HEK293 (cell line): ENCODE results near the gene WDR47.
A peak's percentile ranks its signal among the peaks of the same experiment; 100 is the strongest.

Experiments
- CTCF ChIA-PET: fragments of 350-600 bp; formaldehyde crosslinking; extraction: SDS; loops from one replicate; lab custom pipeline; 2021; ENCODE audit warnings: antibody characterized with exemption; lab: Yijun Ruan, JAX
- POLR2A ChIA-PET: fragments of 300-600 bp; formaldehyde crosslinking; extraction: SDS; loops from one replicate; lab custom pipeline; 2020; ENCODE audit warnings: antibody characterized with exemption, inconsistent platforms; lab: Yijun Ruan, JAX
- H3K27ac ChIP-seq: fragments of 200-500 bp; sonication (Bioruptor generic); 2 replicates; pipeline ENCODE4 v1.5.1; 2014; ENCODE audit warnings: low read depth, low read length, control low read depth, inconsistent platforms; ENCODE audit errors: extremely low read depth
- H3K36me3 ChIP-seq, 2 experiments: fragments of 200-500 bp in 1 of 2; sonication (Bioruptor generic) in 1 of 2; 1 replicate in 1 of 2; 2 replicates in 1 of 2; pipeline ENCODE4 v1.5.1; 2014 to 2017; ENCODE audit warnings: inconsistent platforms in 2 of 2, low read length in 2 of 2; ENCODE audit not compliant: control insufficient read depth in 2 of 2, insufficient read depth in 1 of 2
- H3K4me1 ChIP-seq: fragments of 200-500 bp; sonication (Bioruptor generic); 2 replicates; pipeline ENCODE4 v1.5.1; 2014; ENCODE audit warnings: mild to moderate bottlenecking, low read length, inconsistent platforms; ENCODE audit not compliant: control insufficient read depth, insufficient read depth
- H3K4me3 ChIP-seq: 2 replicates; pipeline ENCODE4 v1.5.1; 2011; ENCODE audit warnings: low read depth, mild to moderate bottlenecking, control low read depth, low read length, moderate library complexity
- H3K9me3 ChIP-seq: fragments of 200-500 bp; sonication (Bioruptor generic); 2 replicates; pipeline ENCODE4 v1.5.1; 2014; ENCODE audit warnings: low read depth, low read length, inconsistent platforms; ENCODE audit not compliant: control insufficient read depth, insufficient read depth
- KLF8 ChIP-seq: fragments of 450-650 bp; formaldehyde crosslinking; IDR thresholded peaks from 2 replicates; pipeline ENCODE4 v1.5.1; 2016; ENCODE audit warnings: missing biosample characterization, missing genetic modification characterization
- MEIS1 ChIP-seq: sonication (generic); formaldehyde crosslinking; IDR thresholded peaks from 2 replicates; pipeline ENCODE4 v1.8.1; 2022; ENCODE audit warnings: missing genetic modification reagents, mild to moderate bottlenecking, borderline replicate concordance
- MYNN ChIP-seq: fragments of 450-650 bp; formaldehyde crosslinking; IDR thresholded peaks from 2 replicates; pipeline ENCODE4 v1.5.1; 2016; ENCODE audit warnings: missing biosample characterization, missing genetic modification characterization, borderline replicate concordance
- SP2 ChIP-seq: fragments of 450-650 bp; formaldehyde crosslinking; IDR thresholded peaks from 2 replicates; pipeline ENCODE4 v1.5.1; 2016; ENCODE audit warnings: missing biosample characterization, missing genetic modification characterization
- SP3 ChIP-seq: fragments of 450-650 bp; formaldehyde crosslinking; IDR thresholded peaks from 2 replicates; pipeline ENCODE4 v1.5.1; 2016; ENCODE audit warnings: missing biosample characterization, missing genetic modification characterization
- ZIC2 ChIP-seq: fragments of 450-650 bp; formaldehyde crosslinking; IDR thresholded peaks from 2 replicates; pipeline ENCODE4 v1.5.1; 2016; ENCODE audit warnings: missing biosample characterization, missing genetic modification characterization
- ZNF16 ChIP-seq: fragments of 450-650 bp; formaldehyde crosslinking; IDR thresholded peaks from 2 replicates; pipeline ENCODE4 v1.5.1; 2016; ENCODE audit warnings: low read depth, missing biosample characterization, missing genetic modification characterization
- ZNF211 ChIP-seq: fragments of 450-650 bp; formaldehyde crosslinking; IDR thresholded peaks from 2 replicates; pipeline ENCODE4 v1.5.1; 2016; ENCODE audit warnings: low read depth, missing biosample characterization, missing genetic modification characterization
- ZNF214 ChIP-seq: fragments of 450-650 bp; formaldehyde crosslinking; IDR thresholded peaks from 2 replicates; pipeline ENCODE4 v1.5.1; 2017; ENCODE audit warnings: missing biosample characterization, mild to moderate bottlenecking, missing genetic modification characterization, borderline replicate concordance
- ZNF366 ChIP-seq: fragments of 450-650 bp; formaldehyde crosslinking; conservative IDR thresholded peaks from 2 replicates; pipeline ENCODE4 v1.5.1; 2016; ENCODE audit warnings: missing biosample characterization, missing genetic modification characterization
- ZNF549 ChIP-seq: fragments of 450-650 bp; IDR thresholded peaks from 2 replicates; pipeline ENCODE4 v1.5.1; 2018; ENCODE audit warnings: missing biosample characterization, missing genetic modification characterization, mild to moderate bottlenecking, inconsistent platforms, moderate library complexity
- ZNF629 ChIP-seq: fragments of 450-650 bp; formaldehyde crosslinking; IDR thresholded peaks from 2 replicates; pipeline ENCODE4 v1.5.1; 2017; ENCODE audit warnings: missing biosample characterization, missing genetic modification characterization
- ZNF654 ChIP-seq: fragments of 450-650 bp; formaldehyde crosslinking; IDR thresholded peaks from 2 replicates; pipeline ENCODE4 v1.5.1; 2016; ENCODE audit warnings: low read depth, missing biosample characterization, missing genetic modification characterization
- TF ChIP-seq, protein P1 (sequence below): fragments of 450-650 bp; formaldehyde crosslinking; IDR thresholded peaks from 2 replicates; pipeline ENCODE4 v1.5.1; 2017; ENCODE audit warnings: missing biosample characterization, missing genetic modification characterization
- TF ChIP-seq, protein P2 (sequence below): fragments of 450-650 bp; formaldehyde crosslinking; IDR thresholded peaks from 2 replicates; pipeline ENCODE4 v1.5.1; 2016; ENCODE audit warnings: missing biosample characterization, missing genetic modification characterization
- TF ChIP-seq, protein P3 (sequence below): fragments of 450-650 bp; IDR thresholded peaks from 2 replicates; pipeline ENCODE4 v1.5.1; 2018; ENCODE audit warnings: missing biosample characterization, mild to moderate bottlenecking, missing genetic modification characterization
- TF ChIP-seq, protein P4 (sequence below): fragments of 450-650 bp; formaldehyde crosslinking; conservative IDR thresholded peaks from 2 replicates; pipeline ENCODE4 v1.5.1; 2016; ENCODE audit warnings: low read depth, missing biosample characterization, missing genetic modification characterization
- TF ChIP-seq, protein P5 (sequence below): fragments of 450-650 bp; formaldehyde crosslinking; IDR thresholded peaks from 2 replicates; pipeline ENCODE4 v1.5.1; 2016; ENCODE audit warnings: missing biosample characterization, missing genetic modification characterization
- TF ChIP-seq, protein P6 (sequence below): fragments of 450-650 bp; formaldehyde crosslinking; IDR thresholded peaks from 2 replicates; pipeline ENCODE4 v1.5.1; 2017; ENCODE audit warnings: missing biosample characterization, missing genetic modification characterization

The WDR47 gene

DNA sequence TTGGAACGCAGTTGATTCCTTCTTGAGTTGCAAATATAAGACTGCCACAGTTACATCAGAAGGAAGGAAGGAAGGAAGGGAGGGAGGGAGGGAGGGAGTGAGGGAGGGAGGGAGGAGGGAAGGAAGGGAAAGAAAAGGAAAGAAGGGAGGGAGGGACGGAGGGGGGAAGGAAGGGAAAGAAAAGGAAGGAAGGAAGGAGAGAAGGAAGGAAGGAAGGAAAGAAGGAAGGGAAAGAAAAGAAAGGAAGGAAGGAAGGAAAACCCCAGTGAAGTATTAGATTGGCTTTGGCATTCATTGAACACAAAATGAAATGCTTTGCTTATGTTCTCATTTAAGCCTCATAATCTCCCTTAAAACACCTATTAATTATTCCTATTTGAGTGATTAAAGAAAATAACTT lies 6.4 kb upstream of the WDR47 start:
- TF ChIP-seq ZNF366 (tag by site-specific recombination) (peak; percentile 90), ZNF211 (tag by site-specific recombination) (no peak)
- TF ChIP-seq, protein P1, sequence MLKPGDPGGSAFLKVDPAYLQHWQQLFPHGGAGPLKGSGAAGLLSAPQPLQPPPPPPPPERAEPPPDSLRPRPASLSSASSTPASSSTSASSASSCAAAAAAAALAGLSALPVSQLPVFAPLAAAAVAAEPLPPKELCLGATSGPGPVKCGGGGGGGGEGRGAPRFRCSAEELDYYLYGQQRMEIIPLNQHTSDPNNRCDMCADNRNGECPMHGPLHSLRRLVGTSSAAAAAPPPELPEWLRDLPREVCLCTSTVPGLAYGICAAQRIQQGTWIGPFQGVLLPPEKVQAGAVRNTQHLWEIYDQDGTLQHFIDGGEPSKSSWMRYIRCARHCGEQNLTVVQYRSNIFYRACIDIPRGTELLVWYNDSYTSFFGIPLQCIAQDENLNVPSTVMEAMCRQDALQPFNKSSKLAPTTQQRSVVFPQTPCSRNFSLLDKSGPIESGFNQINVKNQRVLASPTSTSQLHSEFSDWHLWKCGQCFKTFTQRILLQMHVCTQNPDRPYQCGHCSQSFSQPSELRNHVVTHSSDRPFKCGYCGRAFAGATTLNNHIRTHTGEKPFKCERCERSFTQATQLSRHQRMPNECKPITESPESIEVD (tag by site-specific recombination) = no peak
- TF ChIP-seq, protein P2, sequence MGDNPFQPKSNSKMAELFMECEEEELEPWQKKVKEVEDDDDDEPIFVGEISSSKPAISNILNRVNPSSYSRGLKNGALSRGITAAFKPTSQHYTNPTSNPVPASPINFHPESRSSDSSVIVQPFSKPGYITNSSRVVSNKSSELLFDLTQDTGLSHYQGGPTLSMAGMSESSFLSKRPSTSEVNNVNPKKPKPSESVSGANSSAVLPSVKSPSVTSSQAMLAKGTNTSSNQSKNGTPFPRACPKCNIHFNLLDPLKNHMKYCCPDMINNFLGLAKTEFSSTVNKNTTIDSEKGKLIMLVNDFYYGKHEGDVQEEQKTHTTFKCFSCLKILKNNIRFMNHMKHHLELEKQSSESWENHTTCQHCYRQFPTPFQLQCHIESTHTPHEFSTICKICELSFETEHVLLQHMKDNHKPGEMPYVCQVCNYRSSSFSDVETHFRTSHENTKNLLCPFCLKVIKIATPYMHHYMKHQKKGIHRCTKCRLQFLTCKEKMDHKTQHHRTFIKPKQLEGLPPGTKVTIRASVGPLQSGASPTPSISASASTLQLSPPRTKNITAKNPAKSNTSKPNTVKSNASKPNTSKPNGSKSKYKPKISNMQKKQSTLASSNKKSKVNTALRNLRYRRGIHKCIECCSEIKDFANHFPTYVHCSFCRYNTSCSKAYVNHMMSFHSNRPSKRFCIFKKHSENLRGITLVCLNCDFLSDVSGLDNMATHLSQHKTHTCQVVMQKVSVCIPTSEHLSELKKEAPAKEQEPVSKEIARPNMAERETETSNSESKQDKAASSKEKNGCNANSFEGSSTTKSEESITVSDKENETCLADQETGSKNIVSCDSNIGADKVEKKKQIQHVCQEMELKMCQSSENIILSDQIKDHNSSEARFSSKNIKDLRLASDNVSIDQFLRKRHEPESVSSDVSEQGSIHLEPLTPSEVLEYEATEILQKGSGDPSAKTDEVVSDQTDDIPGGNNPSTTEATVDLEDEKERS (tag by site-specific recombination) = no peak
- H3K27ac ChIP-seq = no peak overlapping the region
- POLR2A ChIA-PET = interaction anchor here (0.8 to 1.2 kb wide), 2 partner anchors 27 to 35 kb away, joined by 3 read pairs; partner anchors contain the start of gene TAF13

DNA sequence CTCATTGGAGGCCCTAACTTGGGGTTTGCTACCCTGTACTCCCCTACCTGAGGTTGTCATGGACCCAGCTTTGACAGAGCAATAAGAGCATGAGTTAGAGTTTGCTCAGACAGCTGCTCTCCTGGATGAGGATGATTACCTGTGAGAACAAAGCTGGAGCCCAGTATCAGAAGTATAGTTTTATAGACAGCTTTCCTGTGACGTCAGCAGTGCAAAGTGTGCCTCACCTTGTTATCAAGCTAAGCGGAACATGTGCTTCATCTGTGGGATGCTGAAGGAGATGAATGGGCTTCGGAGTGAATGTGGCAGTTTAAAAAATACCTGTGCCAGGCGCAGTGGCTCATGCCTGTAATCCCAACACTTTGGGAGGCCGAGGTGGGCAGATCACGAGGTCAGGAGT lies 5.4 kb upstream of the WDR47 start:
- no peaks in the 10 kb centered on the region for H3K4me1 ChIP-seq
- no peaks in the 10 kb centered on the region for H3K36me3 ChIP-seq
- no peak overlapping the region for H3K27ac ChIP-seq
- ChIA-PET CTCF (interaction anchor here (0.8 kb wide), 1 partner anchor 32 kb away, joined by 3 read pairs; no protein-coding TSS in a partner anchor), POLR2A (interaction anchor here (0.6 kb wide), 1 partner anchor 54 kb away, joined by 4 read pairs; no protein-coding TSS in a partner anchor)
- H3K4me3 ChIP-seq = no peak overlapping the region
- no peaks in the 10 kb centered on the region for H3K9me3 ChIP-seq
- no peak for TF ChIP-seq ZNF366 (tag by site-specific recombination)
- TF ChIP-seq ZNF549 = no peak
- TF ChIP-seq KLF8 = no peak
- no peak for TF ChIP-seq ZNF629 (tag by site-specific recombination)
- TF ChIP-seq, protein P3, sequence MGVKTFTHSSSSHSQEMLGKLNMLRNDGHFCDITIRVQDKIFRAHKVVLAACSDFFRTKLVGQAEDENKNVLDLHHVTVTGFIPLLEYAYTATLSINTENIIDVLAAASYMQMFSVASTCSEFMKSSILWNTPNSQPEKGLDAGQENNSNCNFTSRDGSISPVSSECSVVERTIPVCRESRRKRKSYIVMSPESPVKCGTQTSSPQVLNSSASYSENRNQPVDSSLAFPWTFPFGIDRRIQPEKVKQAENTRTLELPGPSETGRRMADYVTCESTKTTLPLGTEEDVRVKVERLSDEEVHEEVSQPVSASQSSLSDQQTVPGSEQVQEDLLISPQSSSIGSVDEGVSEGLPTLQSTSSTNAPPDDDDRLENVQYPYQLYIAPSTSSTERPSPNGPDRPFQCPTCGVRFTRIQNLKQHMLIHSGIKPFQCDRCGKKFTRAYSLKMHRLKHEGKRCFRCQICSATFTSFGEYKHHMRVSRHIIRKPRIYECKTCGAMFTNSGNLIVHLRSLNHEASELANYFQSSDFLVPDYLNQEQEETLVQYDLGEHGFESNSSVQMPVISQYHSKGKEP = no peak
- TF ChIP-seq MEIS1 (CRISPR knock-in tag) = no peak
- no peak for TF ChIP-seq ZNF214 (tag by site-specific recombination)
- TF ChIP-seq ZNF654 (tag by site-specific recombination) = no peak
- TF ChIP-seq ZIC2 (tag by site-specific recombination) = no peak
- no peak for TF ChIP-seq ZNF16 (tag by site-specific recombination)
- TF ChIP-seq MYNN = no peak
- TF ChIP-seq, protein P4, sequence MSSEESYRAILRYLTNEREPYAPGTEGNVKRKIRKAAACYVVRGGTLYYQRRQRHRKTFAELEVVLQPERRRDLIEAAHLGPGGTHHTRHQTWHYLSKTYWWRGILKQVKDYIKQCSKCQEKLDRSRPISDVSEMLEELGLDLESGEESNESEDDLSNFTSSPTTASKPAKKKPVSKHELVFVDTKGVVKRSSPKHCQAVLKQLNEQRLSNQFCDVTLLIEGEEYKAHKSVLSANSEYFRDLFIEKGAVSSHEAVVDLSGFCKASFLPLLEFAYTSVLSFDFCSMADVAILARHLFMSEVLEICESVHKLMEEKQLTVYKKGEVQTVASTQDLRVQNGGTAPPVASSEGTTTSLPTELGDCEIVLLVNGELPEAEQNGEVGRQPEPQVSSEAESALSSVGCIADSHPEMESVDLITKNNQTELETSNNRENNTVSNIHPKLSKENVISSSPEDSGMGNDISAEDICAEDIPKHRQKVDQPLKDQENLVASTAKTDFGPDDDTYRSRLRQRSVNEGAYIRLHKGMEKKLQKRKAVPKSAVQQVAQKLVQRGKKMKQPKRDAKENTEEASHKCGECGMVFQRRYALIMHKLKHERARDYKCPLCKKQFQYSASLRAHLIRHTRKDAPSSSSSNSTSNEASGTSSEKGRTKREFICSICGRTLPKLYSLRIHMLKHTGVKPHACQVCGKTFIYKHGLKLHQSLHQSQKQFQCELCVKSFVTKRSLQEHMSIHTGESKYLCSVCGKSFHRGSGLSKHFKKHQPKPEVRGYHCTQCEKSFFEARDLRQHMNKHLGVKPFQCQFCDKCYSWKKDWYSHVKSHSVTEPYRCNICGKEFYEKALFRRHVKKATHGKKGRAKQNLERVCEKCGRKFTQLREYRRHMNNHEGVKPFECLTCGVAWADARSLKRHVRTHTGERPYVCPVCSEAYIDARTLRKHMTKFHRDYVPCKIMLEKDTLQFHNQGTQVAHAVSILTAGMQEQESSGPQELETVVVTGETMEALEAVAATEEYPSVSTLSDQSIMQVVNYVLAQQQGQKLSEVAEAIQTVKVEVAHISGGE (tag by site-specific recombination) = no peak
- TF ChIP-seq, protein P5, sequence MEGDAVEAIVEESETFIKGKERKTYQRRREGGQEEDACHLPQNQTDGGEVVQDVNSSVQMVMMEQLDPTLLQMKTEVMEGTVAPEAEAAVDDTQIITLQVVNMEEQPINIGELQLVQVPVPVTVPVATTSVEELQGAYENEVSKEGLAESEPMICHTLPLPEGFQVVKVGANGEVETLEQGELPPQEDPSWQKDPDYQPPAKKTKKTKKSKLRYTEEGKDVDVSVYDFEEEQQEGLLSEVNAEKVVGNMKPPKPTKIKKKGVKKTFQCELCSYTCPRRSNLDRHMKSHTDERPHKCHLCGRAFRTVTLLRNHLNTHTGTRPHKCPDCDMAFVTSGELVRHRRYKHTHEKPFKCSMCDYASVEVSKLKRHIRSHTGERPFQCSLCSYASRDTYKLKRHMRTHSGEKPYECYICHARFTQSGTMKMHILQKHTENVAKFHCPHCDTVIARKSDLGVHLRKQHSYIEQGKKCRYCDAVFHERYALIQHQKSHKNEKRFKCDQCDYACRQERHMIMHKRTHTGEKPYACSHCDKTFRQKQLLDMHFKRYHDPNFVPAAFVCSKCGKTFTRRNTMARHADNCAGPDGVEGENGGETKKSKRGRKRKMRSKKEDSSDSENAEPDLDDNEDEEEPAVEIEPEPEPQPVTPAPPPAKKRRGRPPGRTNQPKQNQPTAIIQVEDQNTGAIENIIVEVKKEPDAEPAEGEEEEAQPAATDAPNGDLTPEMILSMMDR (tag by site-specific recombination) = no peak
- TF ChIP-seq SP2 (tag by site-specific recombination) = no peak
- TF ChIP-seq, protein P6, sequence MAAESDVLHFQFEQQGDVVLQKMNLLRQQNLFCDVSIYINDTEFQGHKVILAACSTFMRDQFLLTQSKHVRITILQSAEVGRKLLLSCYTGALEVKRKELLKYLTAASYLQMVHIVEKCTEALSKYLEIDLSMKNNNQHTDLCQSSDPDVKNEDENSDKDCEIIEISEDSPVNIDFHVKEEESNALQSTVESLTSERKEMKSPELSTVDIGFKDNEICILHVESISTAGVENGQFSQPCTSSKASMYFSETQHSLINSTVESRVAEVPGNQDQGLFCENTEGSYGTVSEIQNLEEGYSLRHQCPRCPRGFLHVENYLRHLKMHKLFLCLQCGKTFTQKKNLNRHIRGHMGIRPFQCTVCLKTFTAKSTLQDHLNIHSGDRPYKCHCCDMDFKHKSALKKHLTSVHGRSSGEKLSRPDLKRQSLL (tag by site-specific recombination) = no peak
- TF ChIP-seq SP3 (tag by site-specific recombination) = no peak

More for the DNA sequence above, 6.4 kb upstream of the WDR47 start:
- H3K36me3 ChIP-seq = no peaks in the 10 kb centered on the region
- H3K9me3 ChIP-seq = no peaks in the 10 kb centered on the region
- CTCF ChIA-PET = interaction anchor here (0.5 to 0.6 kb wide), 2 partner anchors 40 to 497 kb away, joined by 3 to 4 read pairs; no protein-coding TSS in a partner anchor
- H3K4me1 ChIP-seq = no peaks in the 10 kb centered on the region
- no peak overlapping the region for H3K4me3 ChIP-seq
